Measurements from ENCODE around the gene DEFB112.

Gene DEFB112, protein sequence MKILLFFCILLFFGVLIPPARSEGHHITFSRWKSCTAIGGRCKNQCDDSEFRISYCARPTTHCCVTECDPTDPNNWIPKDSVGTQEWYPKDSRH

GRCh38 chr6:50049829-50050228 is at the start of gene DEFB112:
Gene DEFB112, minus strand, starts transcription at chr6:50049929. Its CDS starts 60 bp downstream, at chr6:50049869.
- DNase-seq (ENCODE audit: low read depth, low spot score) = no peak

DNA sequence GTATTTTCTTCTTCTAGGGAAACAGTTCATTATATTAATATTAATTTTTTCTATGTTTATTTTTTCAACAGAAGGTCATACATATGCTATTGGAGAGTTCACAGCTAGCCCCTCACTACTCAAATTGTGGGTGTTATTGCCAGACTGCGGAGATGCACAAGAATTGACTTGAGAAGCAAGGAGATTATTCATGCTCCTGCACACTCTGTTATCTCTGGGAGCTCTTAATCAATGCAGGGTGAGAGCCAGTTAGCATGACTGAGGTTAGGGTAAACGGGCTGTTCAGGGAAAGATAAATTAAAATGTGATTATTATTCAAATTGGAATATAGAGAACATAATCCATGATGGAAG is 48.9 kb upstream of the DEFB112 start:
- DNase-seq (ENCODE audit: low read depth, low spot score) = no peak

GRCh38 chr6:50097966-50098640 is 48.4 kb upstream of the DEFB112 start:
- no peak for DNase-seq (ENCODE audit: low read depth, low spot score)

GRCh38 chr6:50096296-50096695 is 46.6 kb upstream of the DEFB112 start:
- DNase-seq (ENCODE audit: low read depth, low spot score) = no peak

- DNase-seq (ENCODE audit: low read depth, low spot score) = no peak
These were observed 44.2 kb upstream of the DEFB112 start for GRCh38 chr6:50093938-50094272.

GRCh38 chr6:50093116-50093937 is 43.6 kb upstream of the DEFB112 start:
- no peak for DNase-seq (ENCODE audit: low read depth, low spot score)

- DNase-seq (ENCODE audit: low read depth, low spot score) = no peak
These were observed 41.9 kb upstream of the DEFB112 start for GRCh38 chr6:50091641-50092040.

DNA sequence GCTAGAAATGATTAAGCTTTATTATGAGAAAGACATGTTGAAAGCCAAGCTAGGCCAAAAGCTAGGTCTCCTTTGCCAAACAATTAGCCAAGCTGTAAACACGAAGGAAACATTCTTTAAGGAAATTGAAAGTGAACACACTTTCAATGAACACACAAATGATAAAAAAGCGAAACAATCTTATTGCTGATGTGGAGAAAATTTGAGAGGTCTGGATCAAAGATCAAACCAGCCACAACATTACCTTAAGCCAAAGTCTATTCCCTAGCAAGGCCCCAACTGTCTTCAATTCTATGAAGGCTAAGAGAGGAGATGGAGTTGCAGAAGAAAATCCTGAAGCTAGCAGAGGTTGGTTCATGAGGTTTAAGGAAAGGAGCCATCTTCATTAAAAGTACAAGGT is 40.2 kb upstream of the DEFB112 start:
- no peak for DNase-seq (ENCODE audit: low read depth, low spot score)

- no peak for DNase-seq (ENCODE audit: low read depth, low spot score)
These were observed 37.7 kb upstream of the DEFB112 start for GRCh38 chr6:50087231-50087954.

DNA sequence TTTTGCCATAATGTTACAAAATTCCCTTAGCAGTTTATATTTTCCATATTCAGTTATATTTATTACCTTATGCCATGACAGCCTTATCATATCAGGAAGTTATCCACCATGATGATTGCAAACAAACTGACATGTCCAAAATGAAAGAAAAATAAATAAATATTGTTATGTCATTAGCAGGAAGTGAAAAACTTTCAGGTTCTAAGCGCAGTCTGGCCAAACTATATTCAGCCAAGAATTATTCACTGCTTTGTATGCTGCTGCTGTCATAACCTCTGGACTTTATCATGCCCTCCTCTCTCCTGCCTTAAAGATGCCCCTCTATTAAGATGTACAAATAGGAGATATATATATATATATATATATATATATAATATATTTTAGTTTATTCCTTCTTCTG is 27.7 kb upstream of the DEFB112 start:
- no peak for DNase-seq (ENCODE audit: low read depth, low spot score)

- DNase-seq (ENCODE audit: low read depth, low spot score) = no peak
These were observed 26.7 kb upstream of the DEFB112 start for GRCh38 chr6:50076431-50076830.

- DNase-seq (ENCODE audit: low read depth, low spot score) = no peak
These were observed 22.2 kb upstream of the DEFB112 start for GRCh38 chr6:50071921-50072320.

DNA sequence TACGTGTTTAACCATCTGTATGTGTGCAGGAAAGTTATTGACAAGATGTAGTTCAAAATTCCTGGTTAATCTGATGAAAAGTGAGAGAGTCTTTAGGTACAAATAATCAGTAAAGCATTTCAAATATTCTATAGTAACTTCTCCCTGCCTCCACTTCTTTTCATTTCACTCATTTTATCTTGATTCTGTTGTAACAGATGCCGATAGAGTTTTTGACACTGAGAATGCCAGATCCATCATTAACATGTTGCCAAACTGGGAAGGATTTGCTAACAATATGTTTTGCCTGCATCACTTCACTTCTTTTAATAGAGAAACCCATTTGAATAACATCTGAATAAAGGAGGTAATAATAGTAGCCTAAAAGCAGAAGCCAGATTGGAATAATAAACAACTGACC is 20.4 kb upstream of the DEFB112 start:
- no peak for DNase-seq (ENCODE audit: low read depth, low spot score)

GRCh38 chr6:50062051-50062450 is 12.3 kb upstream of the DEFB112 start:
- DNase-seq (ENCODE audit: low read depth, low spot score) = no peak

- no peak for DNase-seq (ENCODE audit: low read depth, low spot score)
These were observed 6.5 kb upstream of the DEFB112 start for GRCh38 chr6:50056242-50056641.

GRCh38 chr6:50047026-50047425 is 2.7 kb downstream of the DEFB112 start:
- no peak for DNase-seq (ENCODE audit: low read depth, low spot score)

GRCh38 chr6:50030777-50031562 is 18.8 kb downstream of the DEFB112 start:
- DNase-seq (ENCODE audit: low read depth, low spot score) = peak; percentile 81

DNA sequence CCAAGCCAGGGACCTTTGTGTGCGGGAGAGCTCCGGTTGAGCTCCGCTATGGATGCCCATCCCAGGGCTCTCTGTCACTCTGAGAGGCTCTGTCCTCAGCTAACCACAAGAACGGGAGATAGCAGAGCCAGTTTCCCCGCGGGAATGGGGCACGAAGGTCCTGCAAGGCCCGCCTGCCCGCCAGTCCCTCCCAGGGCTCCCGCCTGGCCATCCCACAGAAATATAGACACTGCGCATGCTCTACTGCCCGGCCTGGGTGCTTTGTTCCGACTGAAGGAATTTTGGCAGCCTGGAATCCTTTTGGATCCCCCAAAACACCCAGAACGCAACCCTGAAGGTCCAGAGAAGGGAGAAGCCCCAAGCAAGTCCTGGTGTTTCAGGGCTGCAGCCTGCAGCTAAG is 19.4 kb downstream of the DEFB112 start:
- no peak for DNase-seq (ENCODE audit: low read depth, low spot score)

DNA sequence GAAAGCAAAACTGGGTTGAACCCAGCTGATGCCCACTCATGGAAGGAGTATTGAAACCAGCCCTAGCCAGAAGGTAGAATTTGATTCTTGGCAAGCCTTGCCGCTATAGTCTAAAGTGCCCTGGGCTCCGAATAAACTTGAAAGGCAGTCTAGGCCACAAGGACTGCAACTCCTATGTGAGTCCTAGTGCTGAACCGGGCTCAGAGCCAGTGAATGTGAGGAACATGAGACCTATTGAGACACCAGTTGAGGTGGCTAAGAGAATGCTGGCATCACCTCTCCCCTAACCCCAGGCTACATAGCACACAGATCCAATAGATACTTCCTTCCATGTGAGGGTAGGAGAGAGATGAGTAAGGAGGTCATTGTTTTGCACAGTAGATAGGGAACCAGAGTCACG is 24.5 kb downstream of the DEFB112 start:
- no peak for DNase-seq (ENCODE audit: low read depth, low spot score)

- DNase-seq (ENCODE audit: low read depth, low spot score) = no peak
These were observed 27.8 kb downstream of the DEFB112 start, which contains the start of gene DEFB110 for GRCh38 chr6:50021894-50022293. Gene DEFB110, minus strand, starts transcription at chr6:50021994. Its CDS starts 59 bp downstream, at chr6:50021935.

GRCh38 chr6:50007819-50008218 is 41.9 kb downstream of the DEFB112 start:
- DNase-seq (ENCODE audit: low read depth, low spot score) = no peak

DNA sequence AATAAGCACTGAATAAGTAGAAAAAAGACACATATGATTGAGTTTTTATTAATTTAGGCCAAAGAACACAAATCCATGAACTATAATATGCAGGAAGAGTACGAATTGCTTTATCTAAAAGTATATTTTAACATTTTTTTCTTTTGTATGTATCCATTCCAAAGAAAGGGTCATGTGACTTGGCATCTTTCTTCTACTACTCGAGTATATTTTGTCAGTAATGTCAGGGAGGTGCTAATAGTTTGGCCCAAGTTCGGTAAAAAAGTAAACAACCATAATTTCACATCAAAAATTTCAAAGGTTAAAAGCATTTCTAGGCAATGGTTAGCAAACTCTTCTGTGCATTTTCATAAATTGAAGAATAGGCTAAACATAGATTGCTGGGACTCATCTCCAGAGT is 46.6 kb downstream of the DEFB112 start:
- no peak for DNase-seq (ENCODE audit: low read depth, low spot score)

Measured in ELF-1 (cell line).